ENCODE results near the gene C3orf85. TPM values are rescaled to one million over a fixed set of nuclear protein-coding genes. Genes with fewer than 3 reads are reported as not detected.
"Not testable (repeated sequence)": the region's sequence is repeated elsewhere in the genome, so short reads cannot be mapped to it uniquely, and the experiment has no call there.

The C3orf85 gene
- not detected in 2 replicates for total RNA-seq
- not detected for polyA plus RNA-seq (2012)

- no peak for DNase-seq (ENCODE audit: low read depth)
Measured at GRCh38 chr3:109136523-109136922, at the start of gene C3orf85. Gene C3orf85 (plus strand): TSS chr3:109136719. CDS start chr3:109136848, 129 bp downstream.

- DNase-seq (ENCODE audit: low read depth), result no peak
Measured at GRCh38 chr3:109089265-109089664, 47.3 kb upstream of the C3orf85 start.

- no peak for DNase-seq (ENCODE audit: low read depth)
Measured at GRCh38 chr3:109091846-109092245, 44.7 kb upstream of the C3orf85 start.

GRCh38 chr3:109093561-109093960, 43.0 kb upstream of the C3orf85 start:
- no peak for DNase-seq (ENCODE audit: low read depth)

- DNase-seq (ENCODE audit: low read depth), result no peak
Measured at GRCh38 chr3:109095166-109095565, 41.4 kb upstream of the C3orf85 start.

GRCh38 chr3:109098079-109098644, 38.4 kb upstream of the C3orf85 start:
- no peak for DNase-seq (ENCODE audit: low read depth)

- no peak for DNase-seq (ENCODE audit: low read depth)
Measured at GRCh38 chr3:109109574-109109973, 26.9 kb upstream of the C3orf85 start.

DNA sequence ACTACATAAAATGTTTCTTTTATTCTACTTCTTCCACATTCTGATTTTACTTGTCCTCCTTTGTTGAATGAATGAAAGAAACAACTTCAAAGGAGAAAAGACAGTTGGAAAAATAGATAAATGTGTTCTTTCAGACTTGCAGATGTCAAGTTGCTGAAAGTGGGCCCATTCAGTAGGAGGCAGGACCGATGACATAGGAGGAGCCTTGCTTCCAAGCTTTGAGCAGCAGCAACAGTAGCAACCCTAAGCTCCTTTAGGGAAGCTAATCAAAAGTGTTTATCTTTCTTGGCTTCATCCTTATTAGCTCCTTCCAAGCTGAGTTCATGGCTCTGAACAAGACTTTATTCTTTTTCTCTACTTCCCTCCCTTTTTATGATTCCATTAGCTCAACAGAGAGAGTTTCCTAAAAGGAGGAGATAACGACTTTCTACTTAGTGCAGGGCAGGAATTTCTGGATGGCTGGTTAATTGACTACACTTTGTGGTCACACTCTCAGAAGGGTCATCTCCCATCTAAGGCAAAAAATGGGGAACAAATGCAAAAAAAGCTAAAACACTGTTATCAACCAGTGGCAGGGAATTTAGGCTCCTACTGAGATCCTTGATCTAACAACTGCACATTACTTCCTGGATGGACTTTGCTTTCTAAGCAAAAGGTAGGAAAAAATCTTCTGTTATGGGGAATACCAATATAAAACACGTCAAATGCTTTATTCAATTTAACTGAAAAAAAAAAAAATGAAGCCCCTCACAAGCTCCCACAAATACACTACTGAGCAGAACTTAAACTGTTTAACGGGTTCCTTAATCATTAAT, 23.4 kb upstream of the C3orf85 start:
- no peak for DNase-seq (ENCODE audit: low read depth)

GRCh38 chr3:109114746-109115145, 21.8 kb upstream of the C3orf85 start:
- DNase-seq (ENCODE audit: low read depth), result no peak

GRCh38 chr3:109115451-109115850, 21.1 kb upstream of the C3orf85 start:
- DNase-seq (ENCODE audit: low read depth), result no peak

GRCh38 chr3:109116031-109116430, 20.5 kb upstream of the C3orf85 start:
- DNase-seq (ENCODE audit: low read depth), result no peak

DNA sequence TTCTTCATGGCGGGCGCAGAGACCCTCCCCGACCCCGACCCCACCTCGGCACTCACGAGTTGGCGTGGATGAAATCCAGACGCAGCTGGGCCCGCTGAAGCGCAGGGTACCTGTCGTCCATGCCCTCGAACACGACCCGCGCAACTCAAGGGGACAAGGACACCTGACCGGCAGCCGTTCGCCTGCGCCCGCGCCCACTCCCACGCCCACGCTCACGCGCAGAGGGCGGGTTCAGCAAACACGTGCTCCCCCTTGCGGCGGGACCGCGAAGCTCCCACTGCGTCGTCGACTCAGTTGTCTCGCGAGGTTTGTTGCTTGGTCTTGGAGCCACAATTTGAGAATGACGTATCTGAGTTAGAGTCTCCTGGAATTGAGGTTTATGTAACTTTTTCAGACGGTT, 18.6 kb upstream of the C3orf85 start, which contains the start of gene MORC1:
Gene MORC1 (minus strand): TSS at position 196 of the 400 bp plus-strand sequence. CDS start 75 bp downstream, at position 121.
- DNase-seq (ENCODE audit: low read depth), result no peak

- no peak for DNase-seq (ENCODE audit: low read depth)
Measured at GRCh38 chr3:109118584-109118983, 17.9 kb upstream of the C3orf85 start.

- DNase-seq (ENCODE audit: low read depth), result no peak
Measured at GRCh38 chr3:109122690-109123089, 13.8 kb upstream of the C3orf85 start.

- DNase-seq (ENCODE audit: low read depth), result no peak
Measured at GRCh38 chr3:109125902-109126301, 10.6 kb upstream of the C3orf85 start.

- no peak for DNase-seq (ENCODE audit: low read depth)
Measured at GRCh38 chr3:109127553-109127952, 9.0 kb upstream of the C3orf85 start.

DNA sequence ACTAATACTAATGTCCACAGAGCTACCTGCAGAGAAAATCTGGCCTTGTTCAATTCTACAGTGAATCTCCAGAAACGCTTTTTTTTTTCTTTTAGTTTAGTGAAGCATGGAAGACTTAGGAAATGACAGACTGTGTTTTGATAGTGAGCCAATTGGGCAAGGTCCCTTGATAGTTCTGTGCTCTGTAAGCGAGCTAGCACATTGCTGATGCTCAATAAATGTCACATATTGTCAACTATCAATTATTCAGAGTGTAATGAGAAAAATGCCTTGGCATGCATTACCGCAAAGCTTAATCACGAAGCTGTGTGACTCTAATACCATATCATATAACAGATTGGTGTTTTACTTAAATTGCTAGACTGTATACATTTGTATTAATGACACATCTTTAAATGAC, 5.2 kb upstream of the C3orf85 start:
- no peak for DNase-seq (ENCODE audit: low read depth)

- no peak for DNase-seq (ENCODE audit: low read depth)
Measured at GRCh38 chr3:109132801-109133473, 3.6 kb upstream of the C3orf85 start.

DNA sequence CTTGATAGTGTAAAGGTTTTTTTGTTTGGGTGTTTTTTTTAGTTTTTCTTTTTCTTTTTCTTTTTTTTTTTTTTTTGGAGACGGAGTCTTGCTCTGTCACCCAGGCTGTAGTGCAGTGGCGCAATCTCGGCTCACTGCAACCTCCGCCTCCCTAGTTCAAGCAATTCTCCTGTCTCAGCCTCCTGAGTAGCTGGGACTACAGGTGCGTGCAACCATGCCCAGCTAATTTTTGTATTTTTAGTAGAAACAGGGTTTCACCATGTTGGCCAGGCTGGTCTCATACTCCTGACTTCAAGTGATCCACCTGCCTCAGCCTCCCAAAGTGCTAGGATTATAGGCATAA, 3.1 kb upstream of the C3orf85 start:
- not testable (repeated sequence) for DNase-seq (ENCODE audit: low read depth)

- DNase-seq (ENCODE audit: low read depth), result no peak
Measured at GRCh38 chr3:109137761-109138160, 1.2 kb downstream of the C3orf85 start.

DNA sequence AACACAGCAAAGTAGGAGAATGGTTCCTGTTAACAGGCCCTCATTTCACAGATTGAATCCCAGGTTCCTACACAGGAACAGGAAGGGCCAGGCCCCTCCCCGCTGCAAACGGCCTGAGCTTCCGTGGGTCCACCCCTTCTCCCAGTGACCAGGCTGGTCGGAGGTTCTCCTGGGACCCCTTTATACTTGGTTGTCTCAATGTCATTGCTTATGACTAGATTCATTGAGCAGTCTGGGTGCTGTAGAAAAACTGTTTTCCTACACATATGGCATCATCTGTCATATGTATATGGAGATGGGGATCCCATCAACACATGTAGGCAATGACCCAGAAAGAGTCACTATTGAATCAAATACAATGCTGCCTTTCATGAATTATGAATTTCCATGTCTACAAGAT, 3.8 kb downstream of the C3orf85 start:
- DNase-seq (ENCODE audit: low read depth), result no peak

- DNase-seq (ENCODE audit: low read depth), result no peak
Measured at GRCh38 chr3:109143646-109144045, 7.1 kb downstream of the C3orf85 start.

Data from myocyte (in vitro differentiated cells).